ENCODE measurements around the gene CAPRIN1.
"Not testable (repeated sequence)": the region's sequence is repeated elsewhere in the genome, so short reads cannot be mapped to it uniquely, and the experiment has no call there.

CAPRIN1 gene

DNA sequence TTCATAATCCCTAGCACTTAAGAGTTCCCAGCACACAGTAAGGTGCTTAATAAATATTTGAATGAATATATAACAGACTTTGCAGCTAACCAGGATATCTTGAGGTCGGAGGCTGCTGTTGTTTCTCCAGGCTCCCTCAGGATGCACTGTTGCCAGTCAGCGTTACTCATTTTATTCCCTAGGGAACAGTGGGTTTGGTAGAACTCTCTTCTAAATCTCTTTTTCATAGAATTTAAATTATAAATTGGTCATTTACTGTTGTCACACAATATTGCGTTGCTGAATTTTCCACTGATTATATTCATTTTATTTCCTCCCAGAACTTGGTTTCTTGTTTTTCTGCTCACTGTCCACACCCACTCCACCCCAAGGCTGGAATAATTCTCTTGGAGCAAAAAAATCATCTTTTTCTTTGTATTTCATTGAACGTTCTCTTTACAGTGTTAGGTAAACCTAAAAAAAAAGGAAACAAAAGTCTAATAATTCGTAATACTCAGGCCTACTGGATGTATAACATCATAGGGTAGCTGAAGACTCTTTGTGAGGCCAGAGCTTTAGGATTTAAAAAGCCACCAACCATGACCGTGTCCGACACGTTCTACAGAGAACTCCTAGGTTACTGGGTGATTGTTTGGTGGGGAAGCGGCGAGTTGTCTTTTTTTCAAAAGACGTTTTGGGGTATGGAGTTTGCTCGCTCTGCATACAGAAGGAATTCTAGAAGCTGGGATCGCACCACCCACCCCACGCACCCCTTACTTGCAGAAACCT is 766 bp upstream of the CAPRIN1 start:
- in situ Hi-C loops (cut with HindIII; ENCODE audit: low sequenced_read_pairs), result no loop called here

DNA sequence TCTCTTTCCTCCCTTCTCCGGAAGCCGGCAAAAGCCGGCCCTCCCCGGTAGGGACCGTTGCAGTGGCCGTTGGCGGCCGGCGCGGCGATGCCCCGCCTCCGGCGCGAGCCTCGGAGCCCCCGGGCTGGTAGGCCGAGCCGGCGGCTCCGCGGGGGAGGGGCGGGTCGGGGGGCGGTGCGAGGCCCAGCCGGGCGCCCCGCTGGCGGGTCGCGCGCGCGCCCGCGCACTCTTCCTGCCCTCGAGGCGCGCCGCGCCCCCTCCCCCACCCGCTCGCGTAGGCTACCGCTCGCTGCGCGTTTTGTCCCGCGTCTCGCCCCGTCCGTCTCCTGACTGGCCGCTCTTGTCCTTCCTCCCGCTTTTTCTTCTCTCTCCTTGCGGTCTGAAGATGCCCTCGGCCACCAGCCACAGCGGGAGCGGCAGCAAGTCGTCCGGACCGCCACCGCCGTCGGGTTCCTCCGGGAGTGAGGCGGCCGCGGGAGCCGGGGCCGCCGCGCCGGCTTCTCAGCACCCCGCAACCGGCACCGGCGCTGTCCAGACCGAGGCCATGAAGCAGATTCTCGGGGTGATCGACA is 591 bp downstream of the CAPRIN1 start:
- in situ Hi-C loops (cut with HindIII; ENCODE audit: low sequenced_read_pairs), result no loop called here

DNA sequence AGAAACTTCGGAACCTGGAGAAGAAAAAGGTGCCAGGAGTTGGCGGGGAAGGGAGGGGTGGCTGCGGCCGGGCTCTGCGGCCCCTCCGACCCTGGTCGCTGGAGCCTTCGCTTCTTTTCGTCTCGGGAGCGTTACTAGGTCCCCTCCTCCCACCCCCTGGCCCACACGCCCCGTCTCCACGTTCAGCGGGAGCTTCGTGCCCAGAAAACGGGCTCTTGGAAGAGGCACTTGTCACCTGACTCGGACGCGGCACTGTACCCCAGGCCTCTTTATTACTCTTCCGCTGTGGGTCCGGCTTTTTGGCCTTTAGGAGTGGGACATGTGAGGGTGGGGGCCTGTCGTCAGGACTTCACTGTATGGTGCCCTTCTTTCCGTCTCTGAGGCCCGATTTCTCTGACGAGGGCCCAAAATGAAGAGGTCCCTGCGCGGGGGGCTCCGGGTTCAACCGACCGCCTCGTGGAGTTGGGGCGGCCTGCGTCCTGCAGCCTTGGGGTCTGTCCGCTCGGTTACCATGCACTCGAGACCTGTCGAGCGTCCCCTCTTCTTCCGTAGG is 1.2 kb downstream of the CAPRIN1 start:
- in situ Hi-C loops (cut with HindIII; ENCODE audit: low sequenced_read_pairs), result no loop called here

DNA sequence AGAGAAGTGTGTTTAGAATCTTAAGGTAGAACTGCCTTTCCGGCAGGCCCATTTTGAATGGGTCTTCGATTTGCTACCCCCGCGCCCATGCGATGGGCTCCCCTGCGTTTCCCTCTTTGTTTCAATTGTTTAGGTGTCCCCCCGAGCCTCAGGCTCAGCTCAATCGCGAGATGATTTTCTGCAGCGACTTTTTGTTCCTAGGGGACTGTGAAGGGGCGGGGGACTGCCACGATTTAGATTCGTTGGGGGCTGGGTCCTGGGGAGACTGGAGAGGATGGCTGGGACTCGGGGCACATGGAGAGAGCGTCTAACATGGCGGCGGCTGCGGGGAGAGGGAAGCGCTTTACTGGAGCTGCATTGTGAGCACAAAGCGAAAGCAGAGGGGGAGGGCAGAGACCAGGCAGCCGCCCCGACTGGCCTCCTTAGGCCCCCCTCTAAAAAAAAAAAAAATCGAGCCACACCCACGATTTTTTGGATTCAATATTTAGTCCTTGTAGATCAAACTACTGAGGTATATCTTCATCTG is 1.7 kb downstream of the CAPRIN1 start:
- in situ Hi-C loops (cut with HindIII; ENCODE audit: low sequenced_read_pairs), result no loop called here

DNA sequence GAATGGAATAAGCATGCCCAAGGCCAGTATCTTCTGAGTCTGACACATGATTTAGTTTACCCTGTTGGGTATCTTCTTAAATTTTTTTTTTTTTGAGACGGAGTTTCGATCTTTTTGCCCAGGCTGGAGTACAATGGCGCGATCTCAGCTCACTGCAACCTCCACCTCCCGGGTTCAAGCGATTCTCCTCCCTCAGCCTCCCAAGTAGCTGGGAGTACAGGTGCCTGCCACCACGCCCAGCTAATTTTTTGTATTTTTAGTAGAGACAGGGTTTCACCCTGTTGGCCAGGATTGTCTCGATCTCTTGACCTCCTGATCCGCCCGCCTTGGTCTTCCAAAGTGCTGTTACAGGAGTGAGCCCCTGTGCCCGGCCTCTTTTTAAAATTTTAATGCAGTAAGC is 2.8 kb downstream of the CAPRIN1 start:
- in situ Hi-C loops (cut with HindIII; ENCODE audit: low sequenced_read_pairs), result not testable (repeated sequence)

DNA sequence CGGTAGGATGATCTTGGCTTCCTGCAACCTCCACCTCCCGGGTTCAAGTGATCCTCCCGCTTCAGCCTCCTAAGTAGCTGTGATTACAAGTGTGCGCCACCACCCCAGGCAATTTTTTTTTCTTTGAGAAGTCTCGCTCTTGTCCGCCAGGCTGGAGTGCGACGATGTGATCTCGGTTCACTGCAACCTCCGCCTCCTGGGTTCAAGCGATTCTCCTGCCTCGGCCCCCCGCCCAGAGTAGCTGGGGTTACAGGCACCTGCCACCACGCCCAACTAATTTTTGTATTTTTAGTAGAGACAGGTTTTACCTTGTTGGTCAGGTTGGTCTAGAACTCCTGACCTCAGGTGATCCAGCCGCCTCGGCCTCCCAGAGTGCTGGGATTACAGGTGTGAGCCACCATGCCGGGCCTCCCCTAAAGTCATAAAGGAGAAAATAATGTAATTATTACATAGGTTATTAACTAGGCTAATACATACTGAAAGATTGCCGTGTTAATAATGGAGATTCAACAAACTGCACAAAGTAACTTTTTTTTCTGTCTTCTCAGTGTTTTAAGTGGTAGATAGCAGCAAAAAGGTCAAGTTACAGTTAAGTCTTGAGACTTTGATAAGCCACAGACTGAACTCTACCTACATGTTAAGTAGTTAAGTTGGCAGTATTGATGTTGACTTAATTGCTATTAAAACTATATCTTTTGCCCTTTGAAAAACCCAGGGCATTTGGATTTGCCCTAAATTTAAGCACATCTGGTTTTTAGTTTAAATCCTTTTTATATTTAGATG is 3.9 kb downstream of the CAPRIN1 start:
- in situ Hi-C loops (cut with HindIII; ENCODE audit: low sequenced_read_pairs), result no loop called here

DNA sequence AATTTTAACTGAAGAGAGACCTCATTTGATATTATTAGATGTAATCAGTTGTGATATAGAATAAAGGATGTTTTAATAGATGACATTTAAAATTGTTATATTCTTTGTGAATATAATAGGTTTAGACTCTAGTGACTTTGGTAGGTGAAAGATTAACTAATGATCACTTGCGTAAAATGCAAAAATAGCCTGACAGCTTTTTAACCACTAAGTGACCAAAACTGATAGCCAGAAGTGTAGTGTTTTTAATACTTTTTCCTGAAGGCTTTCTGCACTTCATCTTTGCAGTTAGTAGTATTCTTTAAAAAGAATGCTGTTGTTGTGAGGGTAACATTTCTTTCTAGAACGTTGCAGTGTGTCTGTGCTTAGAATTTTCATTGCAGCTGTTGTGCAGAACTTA is 5.1 kb downstream of the CAPRIN1 start:
- in situ Hi-C loops (cut with HindIII; ENCODE audit: low sequenced_read_pairs), result no loop called here

DNA sequence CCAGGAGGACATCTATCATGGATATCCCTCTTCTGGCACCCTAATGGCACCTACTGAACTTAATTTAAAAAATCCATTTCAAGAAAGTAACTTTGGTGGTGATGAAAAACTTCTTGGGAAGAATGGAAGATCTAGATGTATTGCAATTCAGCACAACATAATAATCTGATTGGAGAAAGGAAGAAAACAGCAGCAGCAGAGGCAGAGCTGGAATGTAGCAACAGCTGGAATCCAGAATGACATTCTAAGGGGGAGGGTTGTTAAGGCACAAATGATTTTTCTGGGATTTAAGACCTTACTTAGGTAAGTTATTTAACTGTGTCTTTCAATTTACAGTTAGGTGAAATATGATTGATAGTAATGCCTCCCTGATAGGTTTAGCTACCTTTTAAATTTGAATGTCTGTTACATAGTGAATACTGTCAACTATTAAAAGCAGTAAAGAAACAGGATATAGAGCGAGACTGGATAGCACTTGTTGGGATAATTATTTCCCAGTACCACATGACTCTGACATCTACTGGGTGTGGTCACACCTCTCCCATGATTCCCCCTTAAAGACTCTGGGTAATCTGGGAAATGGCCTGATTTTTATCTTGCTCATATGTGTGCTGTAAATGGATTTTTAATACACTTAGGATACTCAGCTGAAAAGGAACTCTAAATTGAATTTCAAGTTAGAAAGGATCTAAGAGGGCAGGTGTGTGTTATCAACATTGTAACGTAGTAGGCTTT is 11.7 kb downstream of the CAPRIN1 start:
- in situ Hi-C loops (cut with HindIII; ENCODE audit: low sequenced_read_pairs), result no loop called here

DNA sequence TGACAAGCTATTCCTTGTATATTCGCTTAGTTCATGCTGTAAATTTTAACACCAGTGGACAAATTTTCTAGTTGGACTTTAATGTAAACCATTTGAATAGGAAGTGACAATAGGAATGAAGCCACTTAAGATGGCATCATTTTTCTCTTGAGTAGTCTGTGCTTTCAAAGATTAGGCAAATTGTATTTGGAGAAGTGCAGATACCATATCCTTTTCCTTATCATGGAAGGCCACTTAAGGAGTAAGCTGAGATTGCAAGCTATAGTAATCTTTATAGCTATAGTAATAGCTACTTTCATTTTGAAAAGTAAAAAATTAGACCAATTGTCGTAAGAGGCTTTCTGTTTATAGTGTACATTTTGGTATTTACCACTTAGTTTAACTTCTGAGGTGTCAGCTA is 12.8 kb downstream of the CAPRIN1 start:
- in situ Hi-C loops (cut with HindIII; ENCODE audit: low sequenced_read_pairs), result no loop called here

DNA sequence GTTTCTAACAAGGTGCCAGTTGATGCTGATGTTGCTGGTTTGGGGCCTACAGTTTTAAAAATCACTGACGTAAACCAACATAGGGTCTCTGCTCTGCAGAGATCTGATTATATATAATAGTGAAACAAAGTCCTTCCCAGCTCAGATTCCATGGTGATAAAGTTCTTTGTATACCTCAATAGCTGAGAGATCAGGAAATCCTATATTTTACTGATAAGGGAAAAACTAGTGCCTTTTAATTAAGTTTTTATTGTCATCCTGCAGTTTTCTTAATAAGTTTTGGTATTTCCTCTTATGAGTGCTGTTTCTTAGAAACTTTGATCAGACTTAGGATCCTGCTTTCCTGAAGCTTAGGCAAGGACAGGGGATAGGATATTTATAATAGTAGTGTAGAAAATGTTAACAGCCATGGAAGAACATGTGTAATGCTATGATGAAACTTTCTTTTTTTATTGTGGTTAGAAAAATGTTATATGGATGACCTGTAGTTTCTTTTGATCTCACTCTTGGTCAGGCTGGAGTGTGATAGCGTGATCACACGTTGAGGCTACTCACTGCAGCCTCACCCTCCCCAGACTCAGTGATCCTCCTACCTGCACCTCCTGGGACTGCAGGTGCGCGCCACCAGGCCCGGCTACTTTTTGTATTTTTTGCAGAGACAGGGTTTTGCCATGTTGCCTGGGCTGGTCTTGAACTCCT is 14.1 kb downstream of the CAPRIN1 start:
- in situ Hi-C loops (cut with HindIII; ENCODE audit: low sequenced_read_pairs), result no loop called here

DNA sequence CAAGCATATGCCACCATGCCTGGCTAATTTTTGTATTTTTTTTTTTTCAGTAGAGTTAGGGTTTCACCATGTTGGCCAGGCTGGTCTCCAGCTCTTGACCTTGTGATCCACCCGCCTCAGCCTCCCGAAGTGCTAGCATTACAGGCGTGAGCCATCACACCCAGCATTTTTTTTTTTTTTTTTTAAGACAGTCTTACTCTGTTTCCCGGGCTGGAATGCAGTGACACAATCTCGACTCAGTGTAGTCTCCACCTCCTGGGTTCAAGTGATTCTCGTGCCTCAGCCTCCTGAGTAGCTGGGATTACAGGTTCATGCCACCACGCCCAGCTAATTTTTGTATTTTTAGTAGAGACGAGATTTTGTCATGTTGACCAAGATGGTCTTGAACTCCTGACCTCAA is 15.2 kb downstream of the CAPRIN1 start:
- in situ Hi-C loops (cut with HindIII; ENCODE audit: low sequenced_read_pairs), result not testable (repeated sequence)

DNA sequence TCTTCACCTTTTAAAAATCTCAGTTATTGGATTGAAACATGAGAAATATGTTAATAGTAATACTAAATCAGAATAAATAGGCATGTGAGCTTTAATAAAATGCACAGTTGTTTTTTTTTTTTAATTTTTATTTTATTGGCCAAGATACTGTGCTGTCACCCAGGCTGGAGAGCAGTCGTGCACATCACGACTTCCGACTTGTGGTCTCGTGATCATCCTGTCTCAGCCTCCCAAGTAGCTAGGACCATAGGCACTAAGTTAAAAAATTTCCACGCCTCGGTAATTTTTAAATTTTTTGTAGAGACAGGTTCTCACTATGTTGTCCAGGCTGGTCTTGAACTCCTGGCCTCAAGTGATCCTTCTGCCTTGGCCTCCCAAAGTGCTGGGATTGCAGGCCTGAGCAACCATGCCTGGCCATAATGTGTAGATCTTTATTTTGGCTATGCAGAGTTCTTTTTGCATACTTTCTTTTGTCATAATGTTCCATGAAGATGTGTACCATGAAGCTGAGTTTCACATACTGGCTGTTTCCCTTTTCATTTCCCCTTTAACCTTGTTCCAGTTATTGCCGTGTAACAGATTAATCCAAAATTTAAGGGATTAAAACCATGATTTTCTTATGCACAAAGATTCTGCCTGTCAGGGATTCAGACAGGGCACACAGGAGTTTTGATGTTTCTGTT is 16.0 kb downstream of the CAPRIN1 start:
- in situ Hi-C loops (cut with HindIII; ENCODE audit: low sequenced_read_pairs), result no loop called here

DNA sequence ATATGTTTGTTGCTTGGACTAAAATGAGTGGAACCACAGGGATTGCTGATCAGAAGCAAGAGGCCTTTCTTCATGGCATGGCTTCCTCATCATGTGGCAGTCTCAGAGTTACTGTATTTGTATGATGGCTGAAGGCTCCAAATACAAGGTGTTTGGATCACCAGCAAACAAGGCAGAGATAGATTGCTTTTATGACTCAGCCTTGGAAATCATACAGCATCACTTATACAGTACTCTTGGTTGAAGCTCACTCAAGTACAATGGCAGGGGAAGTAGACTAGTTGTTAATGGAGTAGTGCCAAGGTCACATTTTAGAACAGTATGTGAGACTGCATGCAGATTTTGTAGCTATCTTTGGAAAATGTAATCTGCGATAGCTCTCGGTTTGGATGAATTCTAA is 16.6 kb downstream of the CAPRIN1 start:
- in situ Hi-C loops (cut with HindIII; ENCODE audit: low sequenced_read_pairs), result no loop called here

DNA sequence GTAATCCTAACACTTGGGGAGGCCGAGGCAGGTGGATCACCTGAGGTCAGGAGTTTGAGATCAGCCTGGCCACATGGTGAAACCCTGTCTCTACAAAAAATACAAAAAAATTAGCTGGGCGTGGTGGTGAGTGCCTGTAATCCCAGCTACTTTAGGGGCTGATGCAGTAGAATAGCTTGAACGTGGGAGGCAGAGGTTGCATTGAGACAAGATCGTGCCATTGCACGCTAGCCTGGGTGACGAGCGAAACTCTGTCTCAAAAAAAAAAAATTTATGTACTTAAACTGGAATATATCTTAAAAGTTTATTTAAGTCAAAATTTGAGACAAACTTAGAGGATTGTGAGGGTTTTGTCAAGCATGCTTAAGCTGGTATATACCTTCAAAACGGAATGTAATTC is 19.8 kb downstream of the CAPRIN1 start:
- in situ Hi-C loops (cut with HindIII; ENCODE audit: low sequenced_read_pairs), result not testable (repeated sequence)

DNA sequence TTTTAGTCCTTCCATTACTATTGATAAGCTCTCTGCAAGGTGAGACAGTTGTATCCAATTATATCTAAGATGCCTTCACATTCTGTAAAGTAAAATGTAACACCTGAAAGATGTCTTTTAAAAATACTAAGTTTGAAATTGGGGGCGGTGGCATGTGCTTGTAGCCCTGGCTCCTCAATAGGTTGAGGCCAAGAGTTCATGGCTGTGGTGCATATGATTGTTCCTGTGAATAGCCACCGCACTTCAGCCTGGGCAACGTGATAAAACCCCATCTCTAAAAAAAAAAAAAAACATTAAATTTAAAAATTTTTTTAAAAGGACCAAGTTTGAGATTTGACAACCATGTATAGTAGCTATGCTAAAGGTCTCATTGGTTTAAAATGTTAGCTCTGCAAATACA is 20.5 kb downstream of the CAPRIN1 start:
- in situ Hi-C loops (cut with HindIII; ENCODE audit: low sequenced_read_pairs), result no loop called here

DNA sequence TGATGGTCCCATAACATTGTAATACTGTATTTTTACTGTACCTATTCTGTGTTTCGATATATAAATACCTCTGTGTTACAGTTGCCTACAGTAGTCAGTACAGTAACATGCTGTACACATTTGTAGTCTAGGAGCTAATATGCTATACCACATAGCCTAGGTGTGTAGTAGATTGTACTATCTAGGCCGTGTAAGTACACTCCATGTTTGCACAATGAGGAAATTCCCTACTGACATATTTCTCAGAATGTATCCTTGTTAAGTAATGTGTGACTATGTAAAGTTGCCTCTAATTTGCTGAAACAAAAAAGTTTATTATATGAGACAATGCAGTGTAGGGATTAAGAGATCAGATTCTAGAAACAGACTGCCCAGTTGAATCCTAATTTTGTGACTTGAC is 21.3 kb downstream of the CAPRIN1 start:
- in situ Hi-C loops (cut with HindIII; ENCODE audit: low sequenced_read_pairs), result no loop called here

DNA sequence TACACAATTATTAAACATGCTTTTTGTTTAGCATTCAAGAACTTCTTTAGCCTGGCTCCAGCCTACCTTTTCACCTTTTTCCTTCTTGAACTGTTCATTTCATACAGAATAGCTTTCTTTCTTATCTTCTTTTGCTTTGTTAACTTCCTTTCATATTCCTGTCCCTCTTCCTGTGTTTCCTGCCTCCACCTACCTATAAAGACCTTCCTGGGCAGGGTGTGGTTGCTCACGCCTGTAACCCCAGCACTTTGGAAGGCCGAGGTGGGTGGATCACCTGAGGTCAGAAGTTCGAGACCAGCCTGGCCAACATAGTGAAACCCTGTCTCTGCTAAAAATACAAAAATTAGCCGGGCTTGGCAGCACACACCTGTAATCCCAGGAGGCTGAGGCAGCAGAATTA is 22.9 kb downstream of the CAPRIN1 start:
- in situ Hi-C loops (cut with HindIII; ENCODE audit: low sequenced_read_pairs), result no loop called here

DNA sequence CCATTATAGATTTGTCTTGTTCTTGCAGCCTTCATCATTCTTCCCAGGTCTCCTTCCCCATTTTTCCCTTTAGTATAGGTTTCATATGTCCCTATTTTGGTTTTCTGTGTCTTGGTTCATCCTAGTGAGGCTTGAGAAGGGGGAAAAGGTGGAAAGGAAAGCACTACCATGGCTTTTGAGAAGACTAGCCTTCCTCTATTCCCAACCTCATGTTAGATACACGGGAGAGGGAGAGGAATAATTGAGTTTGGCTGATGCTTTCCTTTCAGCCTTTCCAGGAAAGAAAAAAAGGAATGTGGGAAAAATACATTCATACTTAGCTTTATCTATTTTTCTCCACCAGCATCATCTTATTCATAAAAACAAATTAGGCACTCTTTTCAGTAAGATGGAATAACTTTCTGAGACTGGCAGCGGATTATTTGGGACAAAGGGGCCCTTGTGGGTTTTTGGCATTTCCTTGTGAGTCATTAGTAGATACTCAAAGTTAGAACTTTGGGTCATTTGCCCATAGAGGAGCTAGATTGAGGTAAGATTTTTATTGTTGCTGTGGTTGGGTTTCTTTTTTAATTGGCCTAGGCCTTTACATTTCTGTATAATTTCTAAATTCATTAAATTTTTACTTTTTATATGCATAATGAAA is 23.8 kb downstream of the CAPRIN1 start:
- in situ Hi-C loops (cut with HindIII; ENCODE audit: low sequenced_read_pairs), result no loop called here

DNA sequence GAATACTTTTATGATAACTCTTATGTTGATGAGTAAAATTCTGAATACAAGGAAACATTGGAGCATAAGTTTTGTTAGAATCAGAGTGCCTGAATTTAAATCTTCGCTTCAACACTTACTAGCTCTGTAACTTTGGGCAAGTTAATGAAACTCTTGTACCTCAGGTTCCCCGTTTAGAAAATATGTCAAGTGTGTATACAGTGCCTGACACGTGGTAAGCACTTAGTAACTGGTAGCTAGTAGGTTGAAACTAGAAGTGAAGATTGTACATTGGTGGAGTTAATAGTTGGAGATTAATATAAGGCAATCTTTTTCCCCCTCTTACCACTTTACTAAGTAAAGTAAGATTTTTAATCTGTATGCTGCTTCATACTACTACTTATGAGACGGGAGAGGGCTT is 29.1 kb downstream of the CAPRIN1 start:
- in situ Hi-C loops (cut with HindIII; ENCODE audit: low sequenced_read_pairs), result no loop called here

All from DLD1 (cell line).